ENCODE results near the gene EEF1A2.

EEF1A2 gene

GRCh38 chr20:63525185-63525584, 26.3 kb upstream of the EEF1A2 start:
- Histone ChIP-seq H3K27ac (replicated peaks; ENCODE audit: low read length) (no peak overlapping the region), H3K79me1 (ENCODE audit: low read depth, low read length) (peaks cover 21% of the 10 kb centered on the region), H3K36me3 (replicated peaks in 1 of 2; ENCODE audit: control insufficient read depth in 2 of 2, insufficient read depth in 2 of 2, low read length in 2 of 2) (peaks cover 20 to 28% of the 10 kb centered on the region in 2 donors), H3K9ac (ENCODE audit: low read depth, low read length, poor library complexity) (no peak overlapping the region), H2BK15ac (ENCODE audit: low read length) (no peak overlapping the region), H2BK12ac (ENCODE audit: low read length) (no peak overlapping the region), H2BK5ac (ENCODE audit: low read length) (no peak overlapping the region), H3K9me3 (replicated peaks in 1 of 2; ENCODE audit: control insufficient read depth in 2 of 2, insufficient read depth in 1 of 2, low read depth in 1 of 2, low read length in 2 of 2) (peaks cover 12 to 20% of the 10 kb centered on the region in 2 donors), H3K14ac (ENCODE audit: low read length) (no peak overlapping the region), H3K4me3 (ENCODE audit: low read length in 2 of 2) (no peak overlapping the region), H2BK120ac (ENCODE audit: low read depth, low read length) (no peak overlapping the region), H2AK5ac (ENCODE audit: low read depth, low read length) (no peak overlapping the region), H4K91ac (ENCODE audit: low read depth, low read length, poor library complexity) (no peak overlapping the region), H3K23ac (ENCODE audit: low read depth, low read length, poor library complexity) (no peak overlapping the region), H3K4me1 (ENCODE audit: control insufficient read depth in 2 of 2, insufficient read depth in 1 of 2, low read depth in 1 of 2, low read length in 2 of 2) (peaks cover 7 to 10% of the 10 kb centered on the region in 2 donors), H3K18ac (ENCODE audit: low read length) (no peak overlapping the region), H4K8ac (ENCODE audit: low read depth, low read length) (no peak overlapping the region), H3K4me2 (ENCODE audit: insufficient read depth, low read length, poor library complexity, severe bottlenecking) (no peak overlapping the region), H3K4ac (ENCODE audit: low read length) (no peak overlapping the region), H2AFZ (ENCODE audit: low read length) (no peak overlapping the region), H3K27me3 (ENCODE audit: control insufficient read depth in 3 of 3, insufficient read depth in 3 of 3, low read depth in 1 of 3, low read length in 3 of 3) (no peaks in the 10 kb centered on the region)
- DNase-seq (ENCODE audit: low spot score): no peak
- no CpG with 5 or more reads among the region's 3 CpGs for WGBS, 2 donors (ENCODE audit: extremely low coverage in 2 of 2, insufficient read length in 2 of 2, insufficient replicate concordance in 1 of 2)

- H3K4ac ChIP-seq (ENCODE audit: low read length): no peak overlapping the region
- H2BK5ac ChIP-seq (ENCODE audit: low read length): no peak overlapping the region
- no peak for DNase-seq (ENCODE audit: low spot score)
Observed at GRCh38 chr20:63522981-63523611, 24.2 kb upstream of the EEF1A2 start.

GRCh38 chr20:63522091-63522868, 23.4 kb upstream of the EEF1A2 start:
- peak overlapping the region; percentile 37 for H3K4me2 ChIP-seq (ENCODE audit: insufficient read depth, low read length, poor library complexity, severe bottlenecking)
- H3K36me3 ChIP-seq (replicated peaks in 1 of 2; ENCODE audit: control insufficient read depth in 2 of 2, insufficient read depth in 2 of 2, low read length in 2 of 2): peaks cover 19 to 45% of the 10 kb centered on the region in 2 donors
- H3K27ac ChIP-seq (replicated peaks; ENCODE audit: low read length): no peak overlapping the region

More at GRCh38 chr20:63522981-63523611, 24.2 kb upstream of the EEF1A2 start:
- H3K18ac ChIP-seq (ENCODE audit: low read length): no peak overlapping the region
- H3K4me2 ChIP-seq (ENCODE audit: insufficient read depth, low read length, poor library complexity, severe bottlenecking): no peak overlapping the region
- H3K9me3 ChIP-seq (replicated peaks in 1 of 2; ENCODE audit: control insufficient read depth in 2 of 2, insufficient read depth in 1 of 2, low read depth in 1 of 2, low read length in 2 of 2): peaks cover 12 to 20% of the 10 kb centered on the region in 2 donors
- no peak overlapping the region for H4K91ac ChIP-seq (ENCODE audit: low read depth, low read length, poor library complexity)
- peaks cover 19 to 36% of the 10 kb centered on the region in 2 donors for H3K36me3 ChIP-seq (replicated peaks in 1 of 2; ENCODE audit: control insufficient read depth in 2 of 2, insufficient read depth in 2 of 2, low read length in 2 of 2)
- peak overlapping the region; percentile 91 for H3K14ac ChIP-seq (ENCODE audit: low read length)
- H3K23ac ChIP-seq (ENCODE audit: low read depth, low read length, poor library complexity): peak overlapping the region; percentile 32
- peaks cover 0 to 3% (median 0%) of the 10 kb centered on the region in 3 experiments for H3K27me3 ChIP-seq (ENCODE audit: control insufficient read depth in 3 of 3, insufficient read depth in 3 of 3, low read depth in 1 of 3, low read length in 3 of 3)
- H2AK5ac ChIP-seq (ENCODE audit: low read depth, low read length): no peak overlapping the region
- H3K4me3 ChIP-seq (ENCODE audit: low read length in 2 of 2): peak overlapping the region; percentile 36 to 99
- no peak overlapping the region for H2BK120ac ChIP-seq (ENCODE audit: low read depth, low read length)
- WGBS, 2 donors (ENCODE audit: extremely low coverage in 2 of 2, insufficient read length in 2 of 2, insufficient replicate concordance in 1 of 2): no CpG with 5 or more reads among the region's 11 CpGs
- H3K4me1 ChIP-seq (ENCODE audit: control insufficient read depth in 2 of 2, insufficient read depth in 1 of 2, low read depth in 1 of 2, low read length in 2 of 2): peaks cover 13 to 15% of the 10 kb centered on the region in 2 donors
- H2AFZ ChIP-seq (ENCODE audit: low read length): no peak overlapping the region
- no peak overlapping the region for H2BK15ac ChIP-seq (ENCODE audit: low read length)
- no peak overlapping the region for H3K27ac ChIP-seq (replicated peaks; ENCODE audit: low read length)
- no peak overlapping the region for H3K9ac ChIP-seq (ENCODE audit: low read depth, low read length, poor library complexity)
- H4K8ac ChIP-seq (ENCODE audit: low read depth, low read length): no peak overlapping the region
- no peak overlapping the region for H2BK12ac ChIP-seq (ENCODE audit: low read length)
- H3K79me1 ChIP-seq (ENCODE audit: low read depth, low read length): peaks cover 20% of the 10 kb centered on the region

GRCh38 chr20:63521602-63522001, 22.7 kb upstream of the EEF1A2 start:
- Histone ChIP-seq H3K18ac (ENCODE audit: low read length) (peak overlapping the region; percentile 99), H3K27me3 (ENCODE audit: control insufficient read depth in 3 of 3, insufficient read depth in 3 of 3, low read depth in 1 of 3, low read length in 3 of 3) (peaks cover 0 to 3% (median 0%) of the 10 kb centered on the region in 3 experiments), H3K23ac (ENCODE audit: low read depth, low read length, poor library complexity) (peak overlapping the region; percentile 37), H3K9ac (ENCODE audit: low read depth, low read length, poor library complexity) (peak overlapping the region; percentile 98), H2BK15ac (ENCODE audit: low read length) (no peak overlapping the region), H2BK5ac (ENCODE audit: low read length) (peak overlapping the region; percentile 71), H4K8ac (ENCODE audit: low read depth, low read length) (peak overlapping the region; percentile 43), H2BK12ac (ENCODE audit: low read length) (no peak overlapping the region), H3K4me3 (ENCODE audit: low read length in 2 of 2) (peak overlapping the region; percentile 92 to 99), H3K79me1 (ENCODE audit: low read depth, low read length) (peaks cover 22% of the 10 kb centered on the region), H3K4me1 (ENCODE audit: control insufficient read depth in 2 of 2, insufficient read depth in 1 of 2, low read depth in 1 of 2, low read length in 2 of 2) (peaks cover 13 to 15% of the 10 kb centered on the region in 2 donors), H3K27ac (replicated peaks; ENCODE audit: low read length) (no peak overlapping the region), H2AK5ac (ENCODE audit: low read depth, low read length) (peak overlapping the region; percentile 97), H2AFZ (ENCODE audit: low read length) (no peak overlapping the region), H3K4me2 (ENCODE audit: insufficient read depth, low read length, poor library complexity, severe bottlenecking) (peak overlapping the region; percentile 96), H4K91ac (ENCODE audit: low read depth, low read length, poor library complexity) (peak overlapping the region; percentile 99), H3K36me3 (replicated peaks in 1 of 2; ENCODE audit: control insufficient read depth in 2 of 2, insufficient read depth in 2 of 2, low read length in 2 of 2) (peaks cover 19 to 50% of the 10 kb centered on the region in 2 donors), H2BK120ac (ENCODE audit: low read depth, low read length) (no peak overlapping the region), H3K14ac (ENCODE audit: low read length) (peak overlapping the region; percentile 90), H3K9me3 (replicated peaks in 1 of 2; ENCODE audit: control insufficient read depth in 2 of 2, insufficient read depth in 1 of 2, low read depth in 1 of 2, low read length in 2 of 2) (peaks cover 12 to 20% of the 10 kb centered on the region in 2 donors), H3K4ac (ENCODE audit: low read length) (no peak overlapping the region)
- no peak for DNase-seq (ENCODE audit: low spot score)
- WGBS, 2 donors (ENCODE audit: extremely low coverage in 2 of 2, insufficient read length in 2 of 2, insufficient replicate concordance in 1 of 2): no CpG with 5 or more reads among the region's 23 CpGs

More at GRCh38 chr20:63522091-63522868, 23.4 kb upstream of the EEF1A2 start:
- H4K8ac ChIP-seq (ENCODE audit: low read depth, low read length): no peak overlapping the region
- peak overlapping the region; percentile 97 for H2AK5ac ChIP-seq (ENCODE audit: low read depth, low read length)
- no CpG with 5 or more reads among the region's 13 CpGs for WGBS, 2 donors (ENCODE audit: extremely low coverage in 2 of 2, insufficient read length in 2 of 2, insufficient replicate concordance in 1 of 2)
- no peak overlapping the region for H3K4ac ChIP-seq (ENCODE audit: low read length)
- H2BK5ac ChIP-seq (ENCODE audit: low read length): peak overlapping the region; percentile 71
- peak overlapping the region; percentile 37 for H3K23ac ChIP-seq (ENCODE audit: low read depth, low read length, poor library complexity)
- H3K4me1 ChIP-seq (ENCODE audit: control insufficient read depth in 2 of 2, insufficient read depth in 1 of 2, low read depth in 1 of 2, low read length in 2 of 2): peaks cover 13 to 15% of the 10 kb centered on the region in 2 donors
- no peak overlapping the region for H4K91ac ChIP-seq (ENCODE audit: low read depth, low read length, poor library complexity)
- H2BK120ac ChIP-seq (ENCODE audit: low read depth, low read length): peak overlapping the region; percentile 28
- no peak overlapping the region for H3K14ac ChIP-seq (ENCODE audit: low read length)
- H3K9me3 ChIP-seq (replicated peaks in 1 of 2; ENCODE audit: control insufficient read depth in 2 of 2, insufficient read depth in 1 of 2, low read depth in 1 of 2, low read length in 2 of 2): peaks cover 12 to 20% of the 10 kb centered on the region in 2 donors
- peak overlapping the region; percentile 8 to 99 for H3K4me3 ChIP-seq (ENCODE audit: low read length in 2 of 2)
- no peak overlapping the region for H2BK15ac ChIP-seq (ENCODE audit: low read length)
- H3K27me3 ChIP-seq (ENCODE audit: control insufficient read depth in 3 of 3, insufficient read depth in 3 of 3, low read depth in 1 of 3, low read length in 3 of 3): peaks cover 0 to 3% (median 0%) of the 10 kb centered on the region in 3 experiments
- peak overlapping the region; percentile 83 for H3K18ac ChIP-seq (ENCODE audit: low read length)
- H2AFZ ChIP-seq (ENCODE audit: low read length): no peak overlapping the region
- DNase-seq (ENCODE audit: low spot score): no peak
- H3K79me1 ChIP-seq (ENCODE audit: low read depth, low read length): peaks cover 22% of the 10 kb centered on the region
- H3K9ac ChIP-seq (ENCODE audit: low read depth, low read length, poor library complexity): peak overlapping the region; percentile 63
- no peak overlapping the region for H2BK12ac ChIP-seq (ENCODE audit: low read length)

All from neuronal stem cell (in vitro differentiated cells).